GM13976 (cell line): ENCODE results near the gene OR2A25.

Experiments used
- DNase-seq: peaks from one replicate; pipeline ENCODE4 v3.0.0; 2012; ENCODE audit warnings: low spot score
- in situ Hi-C: fragments of 300-500 bp; cut with MboI; formaldehyde crosslinking; loops from one replicate; pipeline ENCODE4 v1.12.0; 2022; ENCODE audit warnings: low sequenced_read_pairs, mixed read lengths, inconsistent platforms; ENCODE audit not compliant: unreplicated experiment
- TF ChIP-seq, protein P1 (sequence below): IDR thresholded peaks from 2 replicates; pipeline ENCODE4 v1.5.1; 2012; ENCODE audit warnings: borderline replicate concordance, mild to moderate bottlenecking; ENCODE audit not compliant: insufficient read depth; ENCODE audit errors: extremely low read depth, missing control alignments, control extremely low read depth

Gene OR2A25

DNA sequence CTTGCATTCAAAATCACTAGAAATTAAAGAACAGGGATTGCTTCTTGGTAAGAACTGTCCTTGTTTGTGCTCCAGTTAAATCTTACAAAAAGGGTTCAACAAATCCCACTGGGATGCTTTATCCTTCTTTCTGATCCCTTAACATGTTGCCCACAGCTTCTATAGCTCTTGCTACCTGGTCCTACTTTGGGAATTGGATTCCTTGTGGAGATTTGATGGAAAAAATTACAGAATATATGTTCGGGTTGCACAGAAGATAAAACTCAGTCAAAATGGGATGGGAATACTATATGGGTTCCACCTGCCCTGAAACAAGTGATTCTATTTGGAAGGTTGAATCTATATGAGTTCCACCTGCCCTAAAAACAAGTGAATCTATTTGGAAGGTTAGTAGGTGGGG is at the start of gene OR2A25:
TSS of gene OR2A25 (plus strand) at position 301 of the 400 bp plus-strand sequence. CDS start 4,409 bp downstream, outside the sequence.
- in situ Hi-C loops: no loop called here
- no peak for DNase-seq
- TF ChIP-seq, protein P1, sequence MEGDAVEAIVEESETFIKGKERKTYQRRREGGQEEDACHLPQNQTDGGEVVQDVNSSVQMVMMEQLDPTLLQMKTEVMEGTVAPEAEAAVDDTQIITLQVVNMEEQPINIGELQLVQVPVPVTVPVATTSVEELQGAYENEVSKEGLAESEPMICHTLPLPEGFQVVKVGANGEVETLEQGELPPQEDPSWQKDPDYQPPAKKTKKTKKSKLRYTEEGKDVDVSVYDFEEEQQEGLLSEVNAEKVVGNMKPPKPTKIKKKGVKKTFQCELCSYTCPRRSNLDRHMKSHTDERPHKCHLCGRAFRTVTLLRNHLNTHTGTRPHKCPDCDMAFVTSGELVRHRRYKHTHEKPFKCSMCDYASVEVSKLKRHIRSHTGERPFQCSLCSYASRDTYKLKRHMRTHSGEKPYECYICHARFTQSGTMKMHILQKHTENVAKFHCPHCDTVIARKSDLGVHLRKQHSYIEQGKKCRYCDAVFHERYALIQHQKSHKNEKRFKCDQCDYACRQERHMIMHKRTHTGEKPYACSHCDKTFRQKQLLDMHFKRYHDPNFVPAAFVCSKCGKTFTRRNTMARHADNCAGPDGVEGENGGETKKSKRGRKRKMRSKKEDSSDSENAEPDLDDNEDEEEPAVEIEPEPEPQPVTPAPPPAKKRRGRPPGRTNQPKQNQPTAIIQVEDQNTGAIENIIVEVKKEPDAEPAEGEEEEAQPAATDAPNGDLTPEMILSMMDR: no peak

GRCh38 chr7:144020340-144020739 is 49.3 kb upstream of the OR2A25 start:
- DNase-seq: no peak
- TF ChIP-seq, protein P1: no peak
- in situ Hi-C loops: no loop called here

- TF ChIP-seq, protein P1: no peak
- in situ Hi-C loops: no loop called here
- DNase-seq: no peak
Measured at GRCh38 chr7:144022169-144022568, 47.4 kb upstream of the OR2A25 start.

GRCh38 chr7:144023171-144023827 is 46.3 kb upstream of the OR2A25 start:
- TF ChIP-seq, protein P1: no peak
- in situ Hi-C loops: no loop called here
- no peak for DNase-seq

GRCh38 chr7:144024213-144024612 is 45.4 kb upstream of the OR2A25 start:
- DNase-seq: no peak
- in situ Hi-C loops: no loop called here
- TF ChIP-seq, protein P1: no peak

DNA sequence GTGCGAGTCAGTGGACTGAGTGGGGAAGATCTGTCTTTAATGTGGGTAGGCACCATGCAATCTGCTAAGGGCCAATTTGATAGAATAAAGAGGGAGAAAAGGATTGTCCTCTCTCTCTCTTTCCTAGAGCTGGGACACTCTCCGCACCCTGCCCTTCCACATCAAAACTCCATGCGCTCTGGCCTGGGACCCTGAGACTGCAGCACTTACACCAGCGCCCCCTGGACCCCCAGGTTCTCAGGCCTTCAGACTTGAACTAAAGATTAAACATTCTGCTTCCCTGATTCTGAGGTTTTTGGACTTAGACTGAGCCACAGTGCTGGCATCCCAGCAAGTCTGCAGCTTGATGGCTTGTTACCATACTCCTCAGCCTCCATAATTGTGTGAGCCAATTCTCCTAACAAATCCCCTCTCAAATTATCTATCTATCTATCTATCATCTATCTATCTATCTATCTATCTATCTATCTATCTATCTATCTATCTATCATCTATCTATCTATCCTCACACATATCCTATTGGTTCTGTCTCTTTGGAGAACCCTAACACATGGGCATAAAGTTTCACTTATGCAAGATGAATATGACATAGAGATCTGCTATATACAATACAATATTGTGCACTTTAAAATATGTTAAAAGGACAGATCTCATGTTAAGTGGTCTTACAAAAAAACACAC is 43.3 kb upstream of the OR2A25 start:
- in situ Hi-C loops: no loop called here
- DNase-seq: no peak
- TF ChIP-seq, protein P1: no peak

DNA sequence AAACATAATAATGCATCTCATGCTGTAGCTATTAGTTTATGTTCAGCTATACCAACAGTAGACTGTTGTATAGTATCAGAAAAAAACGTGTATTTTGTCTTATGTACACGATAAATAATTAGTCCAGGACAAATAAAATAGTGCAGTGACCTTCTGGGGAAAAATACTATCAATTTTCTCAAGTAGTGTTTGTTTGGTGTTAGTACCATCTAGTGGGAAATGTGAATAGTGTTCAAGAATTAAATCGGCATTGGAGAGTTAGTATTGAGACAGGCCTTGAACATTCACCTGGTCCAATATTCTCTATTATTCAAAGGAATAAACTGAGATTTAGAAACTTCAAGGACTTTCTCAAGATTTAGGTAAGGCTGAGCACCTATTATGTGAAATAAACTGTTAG is 42.5 kb upstream of the OR2A25 start:
- in situ Hi-C loops: no loop called here
- no peak for DNase-seq
- TF ChIP-seq, protein P1: no peak
